HG03354 (cell line): Measurements from ENCODE around the gene GNGT1.
A peak's percentile ranks its signal among the peaks of the same experiment; 100 is the strongest.

ENCODE experiments used
- ATAC-seq: cut with Tn5 transposase; IDR thresholded peaks from one replicate; pipeline ENCODE4 v1.9.1; 2021; ENCODE audit warnings: mild to moderate bottlenecking; ENCODE audit not compliant: unreplicated experiment, poor library complexity, severe bottlenecking

GNGT1 gene

GRCh38 chr7:93935102-93935501 lies 28.7 kb downstream of the GNGT1 start:
- ATAC-seq = no peak

- ATAC-seq = no peak
Measured at GRCh38 chr7:93937818-93938217, 31.5 kb downstream of the GNGT1 start.

GRCh38 chr7:93938293-93938692 lies 31.9 kb downstream of the GNGT1 start:
- no peak for ATAC-seq

- ATAC-seq = no peak
Measured at GRCh38 chr7:93941945-93942344, 35.6 kb downstream of the GNGT1 start.

GRCh38 chr7:93943816-93944540 lies 37.6 kb downstream of the GNGT1 start:
- ATAC-seq = no peak

GRCh38 chr7:93944673-93945072 lies 38.3 kb downstream of the GNGT1 start:
- no peak for ATAC-seq

GRCh38 chr7:93945083-93945482 lies 38.7 kb downstream of the GNGT1 start:
- ATAC-seq = no peak

- ATAC-seq = no peak
Measured at GRCh38 chr7:93945756-93946535, 39.6 kb downstream of the GNGT1 start.

GRCh38 chr7:93948106-93948505 lies 41.7 kb downstream of the GNGT1 start:
- ATAC-seq = no peak

- no peak for ATAC-seq
Measured at GRCh38 chr7:93948873-93949272, 42.5 kb downstream of the GNGT1 start.

GRCh38 chr7:93949423-93949822 lies 43.1 kb downstream of the GNGT1 start:
- ATAC-seq = no peak

- ATAC-seq = peak; percentile 72
Measured at GRCh38 chr7:93955304-93955703, 48.9 kb downstream of the GNGT1 start.

- no peak for ATAC-seq
Measured at GRCh38 chr7:93957767-93958166, 51.4 kb downstream of the GNGT1 start.

GRCh38 chr7:93958216-93958615 lies 51.8 kb downstream of the GNGT1 start:
- ATAC-seq = no peak

GRCh38 chr7:93958651-93959050 lies 52.3 kb downstream of the GNGT1 start:
- no peak for ATAC-seq
